Endothelial cell of umbilical vein (primary cell): ENCODE measurements around the gene CIZ1. TPM values are rescaled to one million over a fixed set of nuclear protein-coding genes. Genes with fewer than 3 reads are reported as not detected.

Experiments used
- BruUV-seq: library from RNA; stranded (reverse); fragments of 400-500 nt; replicated peaks from 2 replicates; lab custom pipeline; 2021; lab: Mats Ljungman, UMichigan
- CTCF ChIA-PET: fragments of 300-600, 350-600 bp; sonication (Branson Sonifier 250); formaldehyde crosslinking; loops from one replicate; lab custom pipeline; 2021; ENCODE audit warnings: antibody characterized with exemption, inconsistent platforms; lab: Charles Lee
- POLR2A ChIA-PET: fragments of 300-600, 350-600 bp; sonication (Branson Sonifier 250); formaldehyde crosslinking; loops from one replicate; lab custom pipeline; 2021; ENCODE audit warnings: antibody characterized with exemption, inconsistent platforms; lab: Charles Lee
- DNase-seq: peaks from one replicate; pipeline ENCODE4 v3.0.0-alpha.2; 2011; ENCODE audit warnings: low read depth, low spot score
- FAIRE-seq: peaks from 2 replicates; lab custom pipeline; 2011; peaks lifted over from hg19 to GRCh38; lab: Jason Lieb, UNC
- H2AFZ ChIP-seq: 2 replicates; pipeline ENCODE4 v1.6.0; 2012; ENCODE audit warnings: low read depth, low read length, control low read depth, inconsistent platforms
- H3K27ac ChIP-seq: 2 replicates; pipeline ENCODE4 v1.5.1; 2011; ENCODE audit warnings: low read depth, mild to moderate bottlenecking, control low read depth, low read length, moderate library complexity; ENCODE audit not compliant: insufficient read depth
- H3K27me3 ChIP-seq, 2 experiments: 2 replicates each; pipeline versions ENCODE4 v1.6.0 to v1.6.1; 2011; ENCODE audit warnings: low read length in 2 of 2, mixed read lengths in 1 of 2; ENCODE audit not compliant: control insufficient read depth in 2 of 2, insufficient read depth in 2 of 2
- H3K36me3 ChIP-seq, 2 experiments: 2 replicates in 1 of 2; 3 replicates in 1 of 2; pipeline ENCODE4 v1.5.1; 2011; ENCODE audit warnings: low read length in 2 of 2, mild to moderate bottlenecking in 1 of 2, moderate library complexity in 1 of 2; ENCODE audit not compliant: control insufficient read depth in 2 of 2, insufficient read depth in 2 of 2; ENCODE audit errors: extremely low read depth in 1 of 2
- H3K4me1 ChIP-seq: 3 replicates; pipeline ENCODE4 v1.5.1; 2011; ENCODE audit warnings: mild to moderate bottlenecking, low read length; ENCODE audit not compliant: control insufficient read depth, insufficient read depth; ENCODE audit errors: extremely low read depth
- H3K4me2 ChIP-seq: 2 replicates; pipeline ENCODE4 v1.6.1; 2011; ENCODE audit warnings: low read length, control low read depth, mixed read lengths; ENCODE audit not compliant: insufficient read depth
- H3K4me3 ChIP-seq, 3 experiments: fragments of 200-600 bp in 1 of 3; sonication (generic), shearing (Covaris generic) in 1 of 3; replicated peaks in 1 of 3; 2 replicates each; pipeline ENCODE4 v1.5.1; 2011 to 2016; ENCODE audit warnings: control low read depth in 3 of 3, low read length in 3 of 3, mild to moderate bottlenecking in 2 of 3, inconsistent platforms in 1 of 3, low read depth in 1 of 3, moderate library complexity in 1 of 3; ENCODE audit not compliant: insufficient read depth in 1 of 3
- H3K79me2 ChIP-seq: 2 replicates; pipeline ENCODE4 v1.6.0; 2012; ENCODE audit warnings: low read length, inconsistent platforms; ENCODE audit not compliant: control insufficient read depth, insufficient read depth
- H3K9ac ChIP-seq: replicated peaks from 2 replicates; pipeline ENCODE3; 2011; ENCODE audit warnings: low read length, control low read depth; ENCODE audit not compliant: insufficient read depth; ENCODE audit errors: extremely low read depth
- H3K9me1 ChIP-seq: replicated peaks from 3 replicates; pipeline ENCODE4 v1.6.0; 2011; ENCODE audit warnings: mild to moderate bottlenecking, low read length; ENCODE audit not compliant: control insufficient read depth, insufficient read depth; ENCODE audit errors: extremely low read depth
- H3K9me3 ChIP-seq: replicated peaks from 2 replicates; pipeline ENCODE4 v1.5.1; 2012; ENCODE audit warnings: low read length, inconsistent platforms; ENCODE audit not compliant: control insufficient read depth, insufficient read depth
- H4K20me1 ChIP-seq: replicated peaks from 2 replicates; pipeline ENCODE3; 2011; ENCODE audit warnings: mild to moderate bottlenecking, low read length; ENCODE audit not compliant: control insufficient read depth, insufficient read depth; ENCODE audit errors: extremely low read depth
- CTCF ChIP-seq, 2 donors: IDR thresholded peaks; 1 replicate in 1 of 2; 2 replicates in 1 of 2; pipeline ENCODE4 v1.5.1; 2011; ENCODE audit warnings: low read length in 2 of 2, mild to moderate bottlenecking in 2 of 2, moderate library complexity in 2 of 2, control low read depth in 1 of 2, inconsistent platforms in 1 of 2, low read depth in 1 of 2; ENCODE audit not compliant: insufficient read depth in 1 of 2; ENCODE audit errors: extremely low read depth in 1 of 2
- EZH2 ChIP-seq: IDR thresholded peaks from 2 replicates; pipeline ENCODE4 v1.6.1; 2012; ENCODE audit warnings: borderline replicate concordance, low read depth, mild to moderate bottlenecking, moderate library complexity, low read length, inconsistent platforms; ENCODE audit not compliant: severe bottlenecking
- FOS ChIP-seq: IDR thresholded peaks from 2 replicates; pipeline ENCODE4 v1.6.1; 2011; ENCODE audit warnings: mild to moderate bottlenecking, low read length, moderate library complexity, borderline replicate concordance; ENCODE audit not compliant: insufficient read depth
- GATA2 ChIP-seq: IDR thresholded peaks from 2 replicates; pipeline ENCODE4 v1.7.0; 2011; ENCODE audit warnings: low read depth, mild to moderate bottlenecking, moderate library complexity, mixed read lengths, low read length; ENCODE audit not compliant: insufficient read length, insufficient read depth
- JUN ChIP-seq: IDR thresholded peaks from 2 replicates; pipeline ENCODE4 v1.6.1; 2011; ENCODE audit warnings: borderline replicate concordance, low read depth; ENCODE audit not compliant: insufficient read length, insufficient read depth
- MYC ChIP-seq: IDR thresholded peaks from one replicate; pipeline ENCODE4 v1.6.1; 2011; ENCODE audit warnings: mild to moderate bottlenecking, low read depth, low read length
- POLR2A ChIP-seq: IDR thresholded peaks from 2 replicates; pipeline ENCODE4 v1.6.1; 2012; ENCODE audit warnings: low read depth, mild to moderate bottlenecking, control low read depth, low read length
- dilution Hi-C: fragments of 300-500 bp; cut with MboI; formaldehyde crosslinking; loops from one replicate; pipeline ENCODE4 v1.15.0; 2019; ENCODE audit warnings: low sequenced_read_pairs; ENCODE audit not compliant: extremely low pct_ligation_motif_present
- intact Hi-C: fragments of 100-400 bp; cut with micrococcal nuclease; formaldehyde crosslinking; loops from one replicate; pipeline ENCODE4 v1.10.0; 2022
- polyA plus RNA-seq, 4 experiments: library from polyadenylated mRNA; depleted of rRNA in 3 of 4; stranded (reverse) in 3 of 4; unstranded in 1 of 4; fragments of >200 nt; gene quantifications; 2 replicates each; pipeline versions ENCODE4 v1.2.1 to v1.2.3, GENCODE V29; 2011 to 2012; ENCODE audit warnings: missing spikeins in 1 of 4
- total RNA-seq: library from RNA; stranded (reverse); gene quantifications from 2 replicates; pipeline ENCODE4 v1.2.3, GENCODE V29; 2021
- TF ChIP-seq, protein P1 (sequence below): IDR thresholded peaks from 2 replicates; pipeline ENCODE4 v1.6.1; 2011; ENCODE audit not compliant: insufficient read depth, insufficient read length

CIZ1 gene
- total and polyA plus RNA-seq, 2 donors (not counting 3 experiments of a cell fraction or from before 2014, with no cell fraction given), result 88.3 to 150 TPM

DNA sequence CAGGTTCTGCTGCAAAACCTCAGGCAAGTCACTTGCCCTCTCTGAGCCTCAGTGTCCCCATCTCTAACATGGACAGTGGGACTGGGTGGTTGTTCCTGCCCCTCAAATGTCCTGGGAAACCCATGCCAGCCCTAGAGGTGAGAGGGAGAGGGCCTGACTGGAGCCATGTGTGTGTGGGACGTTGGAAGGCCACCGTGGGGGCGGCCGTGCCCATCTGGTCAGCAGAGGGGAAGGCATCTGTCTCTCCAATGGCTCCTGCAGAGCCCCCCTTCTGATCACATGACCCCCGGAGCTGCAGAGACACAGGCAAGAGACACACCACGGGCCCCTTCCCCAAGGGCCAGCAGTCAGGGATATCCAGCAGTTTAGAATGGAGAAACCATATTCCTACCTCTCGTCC lies 13.5 kb upstream of the CIZ1 start:
- H3K79me2 ChIP-seq, result no peaks in the 10 kb centered on the region
- CTCF ChIA-PET, result no interaction called here
- H3K27me3 ChIP-seq, result peaks cover 9 to 10% of the 10 kb centered on the region in 2 experiments
- dilution Hi-C loops, result no loop called here
- intact Hi-C loops, result loop anchor here (2.0 kb wide), 1 partner anchor 14 kb away; no protein-coding TSS in a partner anchor
- H3K4me1 ChIP-seq, result peaks cover 10% of the 10 kb centered on the region
- no peak overlapping the region for H2AFZ ChIP-seq
- TF ChIP-seq CTCF (IDR thresholded peaks at IDR 0.05; ENCODE audit: extremely low read depth in 1 of 2, insufficient read depth in 1 of 2, low read depth in 1 of 2, low read length in 2 of 2) (no peak), GATA2 (no peak), MYC (no peak), POLR2A (no peak), EZH2 (no peak), FOS (no peak), JUN (no peak)
- TF ChIP-seq, protein P1, sequence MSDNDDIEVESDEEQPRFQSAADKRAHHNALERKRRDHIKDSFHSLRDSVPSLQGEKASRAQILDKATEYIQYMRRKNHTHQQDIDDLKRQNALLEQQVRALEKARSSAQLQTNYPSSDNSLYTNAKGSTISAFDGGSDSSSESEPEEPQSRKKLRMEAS, result no peak
- no peak overlapping the region for H3K9ac ChIP-seq
- no TSS peak for BruUV-seq
- POLR2A ChIA-PET, result no interaction called here
- no peaks in the 10 kb centered on the region for H3K36me3 ChIP-seq
- no peaks in the 10 kb centered on the region for H4K20me1 ChIP-seq
- H3K9me1 ChIP-seq, result no peaks in the 10 kb centered on the region
- DNase-seq (no peak), FAIRE-seq (no peak)
- no peaks in the 10 kb centered on the region for H3K9me3 ChIP-seq
- H3K4me3 ChIP-seq, result no peak overlapping the region
- no peak overlapping the region for H3K4me2 ChIP-seq
- no peak overlapping the region for H3K27ac ChIP-seq
